Body of pancreas (tissue), 4 donors: Measurements from ENCODE around the gene SLC4A1.

Experiments
- POLR2A ChIP-seq, 3 donors: fragments of 450-650 bp; IDR thresholded peaks; one replicate each; pipeline ENCODE4 v1.6.1; 2016; ENCODE audit warnings: antibody characterized with exemption in 3 of 3, mild to moderate bottlenecking in 2 of 3
- TF ChIP-seq, protein P1 (sequence below), 7 experiments: fragments of 450-650 bp in 4 of 7; fragments of 200-600 bp in 3 of 7; sonication (generic) in 3 of 7; IDR thresholded peaks; one replicate each; pipeline ENCODE4 v1.5.1; 2016 to 2019; ENCODE audit warnings: antibody characterized with exemption in 7 of 7

- TF ChIP-seq, protein P1, sequence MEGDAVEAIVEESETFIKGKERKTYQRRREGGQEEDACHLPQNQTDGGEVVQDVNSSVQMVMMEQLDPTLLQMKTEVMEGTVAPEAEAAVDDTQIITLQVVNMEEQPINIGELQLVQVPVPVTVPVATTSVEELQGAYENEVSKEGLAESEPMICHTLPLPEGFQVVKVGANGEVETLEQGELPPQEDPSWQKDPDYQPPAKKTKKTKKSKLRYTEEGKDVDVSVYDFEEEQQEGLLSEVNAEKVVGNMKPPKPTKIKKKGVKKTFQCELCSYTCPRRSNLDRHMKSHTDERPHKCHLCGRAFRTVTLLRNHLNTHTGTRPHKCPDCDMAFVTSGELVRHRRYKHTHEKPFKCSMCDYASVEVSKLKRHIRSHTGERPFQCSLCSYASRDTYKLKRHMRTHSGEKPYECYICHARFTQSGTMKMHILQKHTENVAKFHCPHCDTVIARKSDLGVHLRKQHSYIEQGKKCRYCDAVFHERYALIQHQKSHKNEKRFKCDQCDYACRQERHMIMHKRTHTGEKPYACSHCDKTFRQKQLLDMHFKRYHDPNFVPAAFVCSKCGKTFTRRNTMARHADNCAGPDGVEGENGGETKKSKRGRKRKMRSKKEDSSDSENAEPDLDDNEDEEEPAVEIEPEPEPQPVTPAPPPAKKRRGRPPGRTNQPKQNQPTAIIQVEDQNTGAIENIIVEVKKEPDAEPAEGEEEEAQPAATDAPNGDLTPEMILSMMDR (IDR thresholded peaks at IDR 0.05): no peak
- no peak for TF ChIP-seq POLR2A (IDR thresholded peaks at IDR 0.05)
Observed at GRCh38 chr17:44216173-44216572, 51.8 kb downstream of the SLC4A1 start.
